OCI-LY1 (cell line): ENCODE results near the gene CD79A.

ENCODE experiments used
- H2AFZ ChIP-seq: fragments of 200-600 bp; sonication (generic), shearing (Covaris generic); 2 replicates; pipeline ENCODE4 v1.6.0; 2014; ENCODE audit warnings: antibody characterized with exemption, mild to moderate bottlenecking, low read length
- H3F3A ChIP-seq: fragments of 200-600 bp; sonication (generic), shearing (Covaris generic); 2 replicates; pipeline ENCODE4 v1.6.0; 2014; ENCODE audit warnings: mild to moderate bottlenecking, antibody characterized with exemption, low read length, moderate library complexity; ENCODE audit not compliant: insufficient read depth
- H3K27ac ChIP-seq: fragments of 200-600 bp; sonication (generic); 2 replicates; pipeline ENCODE4 v1.5.1; 2014; ENCODE audit warnings: low read length, mixed run types, mild to moderate bottlenecking, low read depth; ENCODE audit not compliant: poor library complexity, severe bottlenecking
- H3K27me3 ChIP-seq: fragments of 200-600 bp; sonication (generic); 2 replicates; pipeline ENCODE4 v1.6.0; 2014; ENCODE audit warnings: antibody characterized with exemption, mild to moderate bottlenecking, low read length, moderate library complexity; ENCODE audit not compliant: insufficient read depth
- H3K36me3 ChIP-seq: fragments of 200-600 bp; sonication (generic); 2 replicates; pipeline ENCODE4 v1.6.1; 2014; ENCODE audit warnings: mild to moderate bottlenecking, antibody characterized with exemption, low read length, moderate library complexity, mixed read lengths; ENCODE audit not compliant: insufficient read depth
- H3K4me1 ChIP-seq: fragments of 200-600 bp; sonication (generic); 2 replicates; pipeline ENCODE4 v1.5.1; 2014; ENCODE audit warnings: mild to moderate bottlenecking, low read length, moderate library complexity; ENCODE audit not compliant: insufficient read depth, severe bottlenecking
- H3K4me2 ChIP-seq: fragments of 200-600 bp; sonication (generic), shearing (Covaris generic); 2 replicates; pipeline ENCODE4 v1.6.1; 2014; ENCODE audit warnings: low read length
- H3K4me3 ChIP-seq: fragments of 200-600 bp; sonication (generic); 2 replicates; pipeline ENCODE4 v1.5.1; 2014; ENCODE audit warnings: low read length, low read depth, mild to moderate bottlenecking, mixed read lengths; ENCODE audit not compliant: poor library complexity, severe bottlenecking
- H3K79me2 ChIP-seq: fragments of 200-600 bp; shearing (Covaris generic); 2 replicates; pipeline ENCODE4 v1.6.1; 2016; ENCODE audit warnings: mixed run types, low read length, mixed read lengths; ENCODE audit not compliant: insufficient read depth
- H3K9ac ChIP-seq: fragments of 200-600 bp; sonication (generic), shearing (Covaris generic); 2 replicates; pipeline ENCODE4 v1.6.1; 2014; ENCODE audit warnings: mild to moderate bottlenecking, low read length, mixed read lengths
- H3K9me2 ChIP-seq: fragments of 200-600 bp; sonication (generic), shearing (Covaris generic); 2 replicates; pipeline ENCODE4 v1.6.1; 2014; ENCODE audit warnings: low read depth, mild to moderate bottlenecking, low read length, mixed read lengths
- H3K9me3 ChIP-seq: fragments of 200-600 bp; shearing (Covaris generic); 2 replicates; pipeline ENCODE4 v1.6.1; 2014; ENCODE audit warnings: low read length, mixed read lengths
- H4K20me1 ChIP-seq: fragments of 200-600 bp; sonication (generic), shearing (Covaris generic); 2 replicates; pipeline ENCODE4 v1.6.0; 2016; ENCODE audit warnings: mild to moderate bottlenecking, low read length; ENCODE audit not compliant: insufficient read depth
- EZH2 ChIP-seq: fragments of 200-600 bp; sonication (generic), shearing (Covaris generic); IDR thresholded peaks from 2 replicates; pipeline ENCODE4 v1.8.0; 2017; ENCODE audit warnings: borderline replicate concordance, mixed run types, mild to moderate bottlenecking, antibody characterized with exemption, low read length, moderate library complexity, mixed read lengths
- TF ChIP-seq, protein P1 (sequence below): fragments of 200-600 bp; sonication (generic), shearing (Covaris generic); IDR thresholded peaks from 2 replicates; pipeline ENCODE4 v1.5.1; 2017; ENCODE audit warnings: mild to moderate bottlenecking, antibody characterized with exemption, low read length, moderate library complexity, mixed read lengths

The CD79A gene

DNA sequence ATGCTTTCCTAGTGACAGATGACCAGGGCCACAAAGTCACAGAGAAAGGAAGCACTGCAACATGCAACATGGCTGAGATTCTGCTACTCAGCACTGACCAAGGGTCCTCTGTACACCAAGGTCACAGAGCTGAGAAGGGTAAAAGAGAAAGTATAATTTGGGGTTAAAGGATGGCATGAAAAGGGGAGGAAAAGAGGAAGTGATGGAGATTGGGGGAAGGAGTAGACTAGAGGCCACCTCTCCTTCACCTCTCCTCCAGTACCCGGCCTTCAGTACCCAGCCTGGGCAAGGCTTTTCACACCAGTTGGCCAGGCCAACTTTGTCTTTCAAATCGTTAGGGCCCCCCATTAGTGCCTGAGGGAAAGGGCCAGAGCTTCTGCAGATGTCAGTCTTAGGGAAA is 23.3 kb upstream of the CD79A start:
- Histone ChIP-seq H3K36me3 (no peaks in the 10 kb centered on the region), H3K9ac (no peak overlapping the region), H3K4me1 (peaks cover under 1% of the 10 kb centered on the region), H3K4me2 (no peak overlapping the region), H3K27me3 (no peaks in the 10 kb centered on the region; the same call in 1 of the 2 replicates), H2AFZ (no peak overlapping the region), H3K79me2 (no peaks in the 10 kb centered on the region), H4K20me1 (no peaks in the 10 kb centered on the region), H3K4me3 (no peak overlapping the region), H3K9me3 (no peaks in the 10 kb centered on the region), H3F3A (no peaks in the 10 kb centered on the region), H3K27ac (no peak overlapping the region), H3K9me2 (no peaks in the 10 kb centered on the region)
- TF ChIP-seq, protein P1, sequence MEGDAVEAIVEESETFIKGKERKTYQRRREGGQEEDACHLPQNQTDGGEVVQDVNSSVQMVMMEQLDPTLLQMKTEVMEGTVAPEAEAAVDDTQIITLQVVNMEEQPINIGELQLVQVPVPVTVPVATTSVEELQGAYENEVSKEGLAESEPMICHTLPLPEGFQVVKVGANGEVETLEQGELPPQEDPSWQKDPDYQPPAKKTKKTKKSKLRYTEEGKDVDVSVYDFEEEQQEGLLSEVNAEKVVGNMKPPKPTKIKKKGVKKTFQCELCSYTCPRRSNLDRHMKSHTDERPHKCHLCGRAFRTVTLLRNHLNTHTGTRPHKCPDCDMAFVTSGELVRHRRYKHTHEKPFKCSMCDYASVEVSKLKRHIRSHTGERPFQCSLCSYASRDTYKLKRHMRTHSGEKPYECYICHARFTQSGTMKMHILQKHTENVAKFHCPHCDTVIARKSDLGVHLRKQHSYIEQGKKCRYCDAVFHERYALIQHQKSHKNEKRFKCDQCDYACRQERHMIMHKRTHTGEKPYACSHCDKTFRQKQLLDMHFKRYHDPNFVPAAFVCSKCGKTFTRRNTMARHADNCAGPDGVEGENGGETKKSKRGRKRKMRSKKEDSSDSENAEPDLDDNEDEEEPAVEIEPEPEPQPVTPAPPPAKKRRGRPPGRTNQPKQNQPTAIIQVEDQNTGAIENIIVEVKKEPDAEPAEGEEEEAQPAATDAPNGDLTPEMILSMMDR = no peak
- no peak for TF ChIP-seq EZH2

DNA sequence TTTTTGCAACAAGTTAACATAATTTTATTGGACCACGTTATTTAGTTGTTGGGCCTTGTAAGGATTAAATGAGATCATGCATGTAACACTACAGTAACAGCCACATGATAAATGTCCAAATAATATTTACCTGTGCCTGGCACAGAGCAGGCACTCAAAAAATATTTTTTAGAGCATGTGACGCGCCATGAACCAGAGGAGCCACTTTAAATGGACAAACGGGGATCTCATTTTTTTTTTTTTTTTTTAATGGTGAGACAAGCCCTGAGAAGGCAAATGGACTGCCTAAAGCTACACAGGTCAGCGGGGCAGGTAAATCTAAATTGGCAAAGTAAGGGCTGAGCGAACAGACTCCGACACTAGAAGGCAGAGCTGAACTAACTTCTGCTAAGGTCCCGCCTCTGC is 17.9 kb upstream of the CD79A start:
- Histone ChIP-seq H3K27me3 (no peaks in the 10 kb centered on the region), H3K4me3 (peak overlapping the region; percentile 34), H3K79me2 (peaks cover 36% of the 10 kb centered on the region), H3K4me2 (peak overlapping the region; percentile 55), H3K36me3 (peaks cover 39% of the 10 kb centered on the region), H2AFZ (peak overlapping the region; percentile 39), H4K20me1 (no peaks in the 10 kb centered on the region), H3K9ac (peak overlapping the region; percentile 54), H3K9me2 (no peaks in the 10 kb centered on the region), H3K9me3 (no peaks in the 10 kb centered on the region), H3K4me1 (peaks cover 42% of the 10 kb centered on the region), H3F3A (no peaks in the 10 kb centered on the region), H3K27ac (no peak overlapping the region)
- no peak for TF ChIP-seq EZH2
- TF ChIP-seq, protein P1 = peak; percentile 51

DNA sequence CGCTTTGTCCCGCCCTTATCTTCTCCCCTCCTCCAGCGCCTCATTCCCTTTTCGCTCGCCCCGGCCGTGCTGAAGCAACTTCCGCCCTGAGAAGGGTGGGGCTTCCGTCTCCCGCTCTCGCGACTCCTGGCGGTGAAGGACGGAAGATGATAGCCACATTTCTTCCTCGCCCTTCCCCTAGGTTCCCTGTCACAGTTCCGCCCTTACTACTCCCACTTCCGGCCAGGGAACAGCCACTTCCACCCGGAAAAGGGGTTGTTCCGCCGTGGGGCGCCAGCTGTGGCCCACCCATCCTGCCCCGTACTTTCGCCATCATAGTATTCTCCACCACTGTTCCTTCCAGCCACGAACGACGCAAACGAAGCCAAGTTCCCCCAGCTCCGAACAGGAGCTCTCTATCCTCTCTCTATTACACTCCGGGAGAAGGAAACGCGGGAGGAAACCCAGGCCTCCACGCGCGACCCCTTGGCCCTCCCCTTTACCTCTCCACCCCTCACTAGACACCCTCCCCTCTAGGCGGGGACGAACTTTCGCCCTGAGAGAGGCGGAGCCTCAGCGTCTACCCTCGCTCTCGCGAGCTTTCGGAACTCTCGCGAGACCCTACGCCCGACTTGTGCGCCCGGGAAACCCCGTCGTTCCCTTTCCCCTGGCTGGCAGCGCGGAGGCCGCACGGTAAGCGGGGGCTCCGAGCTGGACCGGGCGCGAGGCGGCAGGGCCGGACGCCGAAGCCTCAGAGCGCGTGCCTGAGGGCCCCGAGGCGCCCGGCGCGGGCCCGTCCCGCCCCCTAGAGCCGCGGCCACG is 17.3 kb upstream of the CD79A start, which contains the start of gene RPS19:
Gene RPS19 (plus strand): TSS at position 638 of the 801 bp plus-strand sequence. CDS start 520 bp downstream, outside the sequence.
- Histone ChIP-seq H3K9ac (peak within 1 kb of the TSS; percentile 100), H3K9me3 (no peaks in the 10 kb centered on the region), H3K4me3 (peak within 1 kb of the TSS; percentile 100), H3K27ac (peak within 1 kb of the TSS; percentile 92), H3K36me3 (peaks cover 45% of the 10 kb centered on the region), H3K79me2 (peaks cover 42% of the 10 kb centered on the region), H3K9me2 (no peaks in the 10 kb centered on the region), H3F3A (no peaks in the 10 kb centered on the region), H3K4me1 (peaks cover 48% of the 10 kb centered on the region), H4K20me1 (no peaks in the 10 kb centered on the region), H2AFZ (peak within 1 kb of the TSS; percentile 39), H3K4me2 (peak within 1 kb of the TSS; percentile 92), H3K27me3 (no peaks in the 10 kb centered on the region)
- no peak for TF ChIP-seq EZH2
- TF ChIP-seq, protein P1 = 0 out of 2 replicates have a peak, but pooled peaks have one; percentile 7
